ENCODE data around the gene CDC42BPG.

The CDC42BPG gene

GRCh38 chr11:64864473-64865285 lies 20.2 kb upstream of the CDC42BPG start:
- DNase-seq, result no peak

- no peak for DNase-seq
Observed at GRCh38 chr11:64864135-64864472, 19.7 kb upstream of the CDC42BPG start.

GRCh38 chr11:64863391-64864060 lies 19.1 kb upstream of the CDC42BPG start:
- DNase-seq, result no peak

- DNase-seq, result no peak
Observed at GRCh38 chr11:64862987-64863390, 18.5 kb upstream of the CDC42BPG start.

DNA sequence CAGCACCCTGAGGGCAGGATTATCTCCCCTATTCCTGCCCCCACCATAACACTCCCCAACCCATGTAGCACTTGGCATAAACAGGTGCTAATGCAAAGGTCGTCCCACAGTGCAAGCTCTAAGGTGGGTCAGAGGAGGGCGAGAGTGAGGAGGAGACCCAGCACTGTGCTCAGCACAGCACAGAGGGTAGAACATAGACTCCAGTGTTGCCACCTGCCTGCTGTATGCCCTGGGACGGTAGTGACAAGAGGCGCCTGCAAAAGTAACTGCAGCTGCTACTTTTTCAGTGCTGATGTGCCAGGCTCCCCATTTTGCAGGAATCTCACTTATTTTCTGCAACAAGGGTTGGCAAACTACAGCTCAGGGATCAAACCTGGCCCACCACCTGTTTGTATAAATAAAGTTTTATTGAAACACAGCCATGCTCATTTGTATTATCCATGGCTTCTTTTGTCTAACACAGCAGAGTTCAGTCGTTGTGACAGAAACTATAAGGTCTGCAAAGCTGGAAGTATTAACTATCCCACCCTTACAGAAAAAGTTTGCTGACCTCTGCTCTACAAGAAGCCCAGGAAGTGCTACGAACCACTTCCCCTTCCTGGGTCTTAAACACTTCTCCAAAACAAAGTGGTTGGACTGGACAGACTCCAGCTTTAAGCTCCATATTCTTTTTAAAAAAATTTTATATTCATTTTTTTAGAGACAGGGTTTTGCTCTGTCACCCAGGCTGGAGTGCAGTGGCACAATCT lies 16.9 kb upstream of the CDC42BPG start:
- DNase-seq, result no peak

DNA sequence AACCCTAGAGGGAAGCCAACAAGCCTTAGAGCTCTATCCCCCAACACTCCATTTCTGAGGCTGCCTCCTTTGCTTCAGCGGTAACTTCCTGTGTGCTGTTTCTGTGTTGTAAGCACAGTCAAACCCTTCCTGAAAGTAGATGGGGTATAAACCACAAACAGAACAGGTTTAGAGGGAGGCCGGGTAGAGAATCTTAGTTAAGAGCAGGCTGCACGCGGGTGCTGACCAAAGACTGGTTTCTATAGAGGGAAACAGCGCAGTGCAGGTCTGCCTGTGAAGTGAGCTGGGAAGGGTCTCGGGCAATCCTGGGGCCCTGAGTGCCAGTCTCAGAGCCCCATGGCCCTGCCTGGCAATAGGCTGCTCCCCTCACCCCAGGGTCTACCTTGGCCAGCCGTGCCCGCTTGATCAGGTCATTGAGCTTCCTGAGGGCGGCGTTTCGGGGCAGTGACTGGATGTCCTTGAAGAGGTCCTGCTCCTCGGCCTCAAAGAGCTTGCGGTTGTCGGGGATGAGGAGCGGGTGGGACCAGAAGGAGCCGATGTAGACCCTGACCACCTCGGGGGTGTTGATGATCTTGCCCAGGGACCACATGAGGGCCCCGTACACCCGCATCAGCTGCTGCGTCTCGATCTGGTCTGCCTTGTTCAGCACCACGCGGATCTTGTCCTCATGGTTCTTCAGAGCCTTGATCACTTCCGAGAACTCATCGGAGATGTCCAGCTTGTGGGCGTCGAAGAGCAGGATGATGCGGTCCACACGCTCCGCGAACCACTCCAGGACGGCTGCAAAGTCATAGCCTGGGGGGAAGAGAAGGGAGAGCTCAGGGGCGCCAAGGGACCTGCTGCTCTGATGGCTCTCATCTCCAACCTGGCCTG lies 15.3 kb upstream of the CDC42BPG start:
- DNase-seq, result no peak

DNA sequence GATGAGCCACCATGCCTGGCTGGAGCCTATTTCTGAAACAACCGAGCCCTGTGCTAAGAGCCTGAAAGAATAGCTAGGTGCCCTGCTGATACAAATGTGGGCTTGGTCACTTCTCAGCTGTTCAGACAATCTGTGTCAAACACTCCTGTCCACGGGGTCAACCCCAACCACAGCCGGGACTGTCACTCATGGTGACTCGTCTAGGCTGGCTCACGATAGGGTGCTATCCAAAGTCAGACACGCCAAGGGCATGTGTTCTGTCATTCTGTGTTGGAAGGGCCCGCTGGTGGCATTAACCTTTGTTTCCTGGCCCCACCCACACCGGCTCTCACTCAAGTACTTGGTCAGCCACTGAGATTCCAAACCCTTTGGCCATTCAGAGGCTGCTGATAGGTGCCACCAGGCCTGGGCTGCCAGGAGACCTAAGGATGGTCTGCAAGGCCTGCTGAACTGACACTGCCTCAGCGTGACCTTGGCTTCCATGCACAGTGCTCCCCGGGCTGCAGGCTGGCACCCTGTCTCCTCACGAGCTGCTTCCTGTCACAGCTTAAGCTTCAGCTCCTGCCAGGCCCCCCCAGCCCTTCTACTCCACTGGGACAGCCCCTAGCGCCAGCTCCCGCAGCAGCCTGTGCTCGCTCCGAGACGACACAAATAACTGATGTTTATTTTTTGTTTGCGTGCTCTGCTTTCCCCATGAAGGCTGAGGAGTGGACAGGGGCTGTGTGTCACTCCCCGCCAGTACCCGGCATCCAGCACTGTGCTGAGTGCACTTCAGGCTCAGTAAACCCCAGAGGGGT lies 14.2 kb upstream of the CDC42BPG start:
- no peak for DNase-seq

- no peak for DNase-seq
Observed at GRCh38 chr11:64857485-64857884, 13.0 kb upstream of the CDC42BPG start.

GRCh38 chr11:64856382-64857227 lies 12.2 kb upstream of the CDC42BPG start:
- no peak for DNase-seq

- no peak for DNase-seq
Observed at GRCh38 chr11:64855596-64856304, 11.3 kb upstream of the CDC42BPG start.

- DNase-seq, result no peak
Observed at GRCh38 chr11:64854534-64855502, 10.4 kb upstream of the CDC42BPG start.

DNA sequence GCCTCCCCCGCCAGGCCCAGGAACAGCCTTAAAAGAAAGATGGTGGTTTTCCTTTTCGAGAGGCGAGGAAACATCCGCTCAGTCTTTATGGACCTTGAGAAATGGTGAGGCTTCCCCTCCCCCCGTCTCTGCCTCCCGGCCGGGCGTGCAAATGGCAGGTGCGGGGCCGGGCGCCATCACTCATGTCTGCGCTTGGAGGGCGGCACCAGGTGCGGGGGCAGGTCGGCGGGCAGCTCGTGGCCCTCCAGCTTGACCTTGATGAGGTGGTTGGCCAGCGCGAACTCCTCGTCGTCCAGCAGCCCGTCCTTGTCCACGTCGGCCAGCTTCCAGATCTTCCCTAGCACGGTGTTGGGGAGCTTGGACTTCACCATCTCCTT lies 9.7 kb upstream of the CDC42BPG start:
- DNase-seq, result no peak

GRCh38 chr11:64853709-64854108 lies 9.3 kb upstream of the CDC42BPG start:
- DNase-seq, result no peak

DNA sequence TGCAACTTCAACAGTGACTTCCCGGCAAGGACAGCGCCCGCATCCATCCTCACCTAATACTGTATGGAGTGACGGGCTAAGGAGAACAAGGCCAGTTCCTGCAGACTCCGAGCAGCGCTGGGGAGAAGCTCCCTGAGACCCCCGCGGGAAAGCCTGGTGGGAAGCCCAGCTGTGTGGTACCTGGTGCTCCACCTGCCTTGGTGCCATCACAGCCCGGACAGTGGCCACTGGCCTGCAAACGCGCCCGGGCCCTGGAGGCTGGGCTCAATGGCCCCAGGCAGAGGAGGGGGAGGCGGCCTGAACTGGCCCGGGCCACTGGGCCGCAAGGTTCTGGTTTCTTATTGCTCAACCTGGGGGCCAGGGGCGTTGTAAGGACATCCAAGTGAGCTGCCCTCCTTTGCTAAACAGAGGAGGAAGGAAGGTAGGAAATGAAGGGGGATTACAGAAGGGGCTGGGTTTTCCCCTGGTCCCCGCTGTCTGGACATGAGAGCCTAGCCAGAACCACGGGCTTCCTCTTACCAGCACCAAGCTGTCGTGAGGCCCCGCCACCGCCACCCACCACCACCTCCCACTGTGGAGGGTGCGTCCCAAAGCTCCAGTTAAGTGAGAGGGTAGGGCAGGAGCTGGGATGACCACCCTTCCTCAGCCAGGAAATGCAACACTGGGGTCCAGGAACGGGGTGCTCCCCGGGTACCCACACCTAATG lies 8.5 kb upstream of the CDC42BPG start:
- DNase-seq, result no peak

- no peak for DNase-seq
Observed at GRCh38 chr11:64851831-64852351, 7.4 kb upstream of the CDC42BPG start.

DNA sequence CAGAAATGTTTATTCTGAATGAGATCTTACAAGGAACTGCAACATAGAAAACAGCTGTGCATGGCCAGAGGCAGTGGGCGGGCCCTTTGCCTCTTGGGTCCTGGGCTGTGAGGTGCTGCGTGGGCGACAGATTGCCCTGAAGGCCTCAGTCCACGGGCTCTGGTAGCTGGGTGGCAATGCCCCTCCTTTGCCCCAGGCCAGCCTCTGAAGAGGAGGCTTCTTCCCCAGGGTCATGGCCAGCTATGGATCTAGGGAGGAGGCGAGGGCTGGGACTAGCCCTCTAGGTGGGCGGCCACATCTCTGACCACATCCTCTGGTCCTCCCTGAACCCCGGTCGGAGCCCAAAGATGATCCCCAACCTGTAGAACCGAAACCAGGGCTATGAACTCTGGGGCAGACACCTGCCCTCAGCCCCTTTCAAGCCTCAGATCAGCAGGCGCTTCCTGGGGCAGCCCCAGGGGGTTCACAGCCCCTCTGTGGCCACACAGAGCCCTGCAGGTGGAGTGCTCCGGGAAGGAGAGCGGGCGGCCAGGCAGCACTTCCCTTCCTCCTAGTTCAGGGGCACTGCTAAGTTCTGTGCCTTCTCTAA lies 6.6 kb upstream of the CDC42BPG start:
- peak; percentile 29 for DNase-seq

- no peak for DNase-seq
Observed at GRCh38 chr11:64849598-64850356, 5.3 kb upstream of the CDC42BPG start.
